AG20443 (cell line): ENCODE data around the gene SYNGAP1.
A peak's percentile ranks its signal among the peaks of the same experiment; 100 is the strongest.

Experiments used
- DNase-seq: peaks from one replicate; pipeline ENCODE4 v3.0.0; 2012; ENCODE audit warnings: low spot score, mixed read lengths

Gene SYNGAP1

GRCh38 chr6:33439956-33440648 lies 20.2 kb downstream of the SYNGAP1 start:
- DNase-seq = no peak

- no peak for DNase-seq
These were observed 20.9 kb downstream of the SYNGAP1 start for GRCh38 chr6:33440649-33441309.

GRCh38 chr6:33441457-33441856 lies 21.6 kb downstream of the SYNGAP1 start:
- peak; percentile 4 for DNase-seq

- DNase-seq = peak; percentile 4
These were observed 22.4 kb downstream of the SYNGAP1 start for GRCh38 chr6:33442283-33442682.

GRCh38 chr6:33443025-33443424 lies 23.2 kb downstream of the SYNGAP1 start:
- DNase-seq = no peak

GRCh38 chr6:33443619-33444504 lies 24.0 kb downstream of the SYNGAP1 start:
- peak; percentile 7 for DNase-seq

- DNase-seq = no peak
These were observed 25.3 kb downstream of the SYNGAP1 start for GRCh38 chr6:33445119-33445603.

GRCh38 chr6:33446356-33446755 lies 26.5 kb downstream of the SYNGAP1 start:
- DNase-seq = no peak

- no peak for DNase-seq
These were observed 30.6 kb downstream of the SYNGAP1 start for GRCh38 chr6:33450434-33450833.

GRCh38 chr6:33451606-33452005 lies 31.7 kb downstream of the SYNGAP1 start:
- DNase-seq = no peak

- DNase-seq = no peak
These were observed 32.6 kb downstream of the SYNGAP1 start for GRCh38 chr6:33452496-33452895.

- DNase-seq = no peak
These were observed 33.6 kb downstream of the SYNGAP1 start for GRCh38 chr6:33453393-33454008.

- peak; percentile 99 for DNase-seq
These were observed 34.4 kb downstream of the SYNGAP1 start, which contains the start of gene ZBTB9 for GRCh38 chr6:33454009-33454946. Gene ZBTB9, plus strand, starts transcription at chr6:33454576. Its CDS starts 525 bp downstream, at chr6:33455101.

- no peak for DNase-seq
These were observed 35.2 kb downstream of the SYNGAP1 start for GRCh38 chr6:33455051-33455450.

GRCh38 chr6:33456156-33456555 lies 36.3 kb downstream of the SYNGAP1 start:
- DNase-seq = no peak

GRCh38 chr6:33458676-33459075 lies 38.8 kb downstream of the SYNGAP1 start:
- no peak for DNase-seq

- no peak for DNase-seq
These were observed 39.4 kb downstream of the SYNGAP1 start for GRCh38 chr6:33459226-33459625.

- DNase-seq = no peak
These were observed 46.3 kb downstream of the SYNGAP1 start for GRCh38 chr6:33466075-33466735.

GRCh38 chr6:33467091-33467490 lies 47.2 kb downstream of the SYNGAP1 start:
- DNase-seq = no peak

- DNase-seq = no peak
These were observed 49.8 kb downstream of the SYNGAP1 start for GRCh38 chr6:33469661-33470060.
